LNCaP clone FGC (cell line): ENCODE results near the gene HMX3.

Experiments
- DNase-seq: peaks from one replicate; pipeline ENCODE4 v3.0.0-alpha.2; 2011; ENCODE audit warnings: low read depth
- H3K4me3 ChIP-seq: 2 replicates; pipeline ENCODE4 v1.5.1; 2011; ENCODE audit warnings: mild to moderate bottlenecking, low read depth, low read length, control low read depth
- TF ChIP-seq, protein P1 (sequence below): IDR thresholded peaks from 2 replicates; pipeline ENCODE4 v1.5.1; 2012; ENCODE audit warnings: mild to moderate bottlenecking; ENCODE audit not compliant: control insufficient read depth, insufficient read depth; ENCODE audit errors: extremely low read depth

HMX3 gene

DNA sequence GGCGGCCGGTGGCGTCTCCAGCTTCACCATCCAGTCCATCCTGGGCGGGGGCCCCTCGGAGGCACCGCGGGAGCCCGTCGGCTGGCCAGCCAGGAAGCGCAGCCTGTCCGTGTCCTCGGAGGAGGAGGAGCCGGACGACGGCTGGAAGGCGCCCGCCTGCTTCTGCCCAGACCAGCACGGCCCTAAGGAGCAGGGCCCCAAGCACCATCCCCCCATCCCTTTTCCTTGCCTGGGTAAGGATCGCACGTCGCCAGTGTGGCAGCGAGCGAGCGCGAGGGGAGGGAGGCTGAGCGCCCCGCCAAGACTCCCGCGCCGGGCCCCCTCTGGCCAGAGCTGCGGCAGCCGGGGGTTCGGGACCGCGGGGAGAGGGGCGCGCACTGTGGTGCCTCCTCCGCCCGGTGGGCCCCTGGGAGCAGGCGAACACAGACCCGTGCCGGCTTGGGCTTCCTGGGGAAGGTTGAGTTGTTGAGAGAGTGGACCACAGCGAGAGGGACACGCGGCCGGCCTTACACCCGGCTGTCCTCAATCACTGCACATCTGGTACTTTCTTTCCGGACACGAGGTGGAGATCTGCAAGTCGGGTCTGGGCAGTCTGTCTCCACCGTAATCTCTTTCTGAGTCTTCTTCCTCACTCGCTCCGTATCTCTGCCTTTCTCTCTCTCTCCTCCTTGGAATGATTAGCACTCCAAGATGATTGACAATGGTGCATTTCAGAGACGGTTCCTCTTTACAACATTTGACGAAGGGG lies 12.8 kb downstream of the HMX3 start:
- TF ChIP-seq, protein P1, sequence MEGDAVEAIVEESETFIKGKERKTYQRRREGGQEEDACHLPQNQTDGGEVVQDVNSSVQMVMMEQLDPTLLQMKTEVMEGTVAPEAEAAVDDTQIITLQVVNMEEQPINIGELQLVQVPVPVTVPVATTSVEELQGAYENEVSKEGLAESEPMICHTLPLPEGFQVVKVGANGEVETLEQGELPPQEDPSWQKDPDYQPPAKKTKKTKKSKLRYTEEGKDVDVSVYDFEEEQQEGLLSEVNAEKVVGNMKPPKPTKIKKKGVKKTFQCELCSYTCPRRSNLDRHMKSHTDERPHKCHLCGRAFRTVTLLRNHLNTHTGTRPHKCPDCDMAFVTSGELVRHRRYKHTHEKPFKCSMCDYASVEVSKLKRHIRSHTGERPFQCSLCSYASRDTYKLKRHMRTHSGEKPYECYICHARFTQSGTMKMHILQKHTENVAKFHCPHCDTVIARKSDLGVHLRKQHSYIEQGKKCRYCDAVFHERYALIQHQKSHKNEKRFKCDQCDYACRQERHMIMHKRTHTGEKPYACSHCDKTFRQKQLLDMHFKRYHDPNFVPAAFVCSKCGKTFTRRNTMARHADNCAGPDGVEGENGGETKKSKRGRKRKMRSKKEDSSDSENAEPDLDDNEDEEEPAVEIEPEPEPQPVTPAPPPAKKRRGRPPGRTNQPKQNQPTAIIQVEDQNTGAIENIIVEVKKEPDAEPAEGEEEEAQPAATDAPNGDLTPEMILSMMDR, result no peak
- DNase-seq, result no peak
- no peak overlapping the region for H3K4me3 ChIP-seq

DNA sequence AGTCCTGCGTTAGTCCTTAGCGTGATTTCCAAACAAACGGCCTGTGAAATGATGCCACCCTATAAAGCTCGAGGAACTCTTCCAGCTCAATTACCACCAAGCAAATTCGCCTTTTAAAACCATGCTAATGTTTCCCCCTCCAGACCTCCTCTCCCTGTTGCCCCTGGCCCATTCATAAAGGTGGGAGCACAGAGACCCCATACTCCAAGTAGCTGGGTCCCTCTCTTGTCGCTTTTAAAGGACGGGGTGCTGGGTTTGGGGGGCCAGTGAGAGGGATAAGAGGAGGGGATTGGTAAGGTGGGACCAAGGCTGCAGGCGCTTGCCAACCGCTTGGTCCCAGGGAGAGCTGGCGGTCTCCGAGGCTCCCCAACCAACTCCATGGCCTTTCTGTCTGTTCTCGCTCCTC lies 13.4 kb downstream of the HMX3 start:
- TF ChIP-seq, protein P1, result no peak
- H3K4me3 ChIP-seq, result no peak overlapping the region
- DNase-seq, result no peak

DNA sequence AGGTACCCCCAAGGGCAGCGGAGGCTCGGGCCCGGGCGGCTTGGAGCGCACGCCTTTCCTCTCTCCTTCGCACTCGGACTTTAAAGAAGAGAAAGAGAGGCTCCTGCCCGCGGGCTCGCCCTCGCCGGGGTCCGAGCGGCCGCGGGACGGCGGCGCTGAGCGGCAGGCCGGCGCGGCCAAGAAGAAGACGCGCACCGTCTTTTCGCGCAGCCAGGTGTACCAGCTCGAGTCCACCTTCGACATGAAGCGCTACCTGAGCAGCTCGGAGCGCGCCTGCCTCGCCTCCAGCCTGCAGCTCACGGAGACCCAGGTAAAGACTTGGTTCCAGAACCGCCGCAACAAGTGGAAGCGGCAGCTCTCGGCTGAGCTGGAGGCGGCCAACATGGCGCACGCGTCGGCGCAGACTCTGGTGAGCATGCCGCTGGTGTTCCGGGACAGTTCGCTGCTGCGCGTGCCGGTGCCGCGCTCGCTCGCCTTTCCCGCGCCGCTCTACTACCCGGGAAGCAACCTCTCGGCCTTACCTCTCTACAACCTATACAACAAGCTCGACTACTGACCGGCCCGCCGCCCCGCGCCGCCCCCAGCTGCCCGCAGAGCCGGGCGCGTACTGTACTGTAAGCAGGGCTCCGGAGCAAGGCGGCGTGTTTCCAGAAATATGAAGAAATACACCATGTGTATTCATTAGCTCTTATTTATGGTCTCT lies 13.9 kb downstream of the HMX3 start:
- TF ChIP-seq, protein P1, result no peak
- no peak overlapping the region for H3K4me3 ChIP-seq
- no peak for DNase-seq

DNA sequence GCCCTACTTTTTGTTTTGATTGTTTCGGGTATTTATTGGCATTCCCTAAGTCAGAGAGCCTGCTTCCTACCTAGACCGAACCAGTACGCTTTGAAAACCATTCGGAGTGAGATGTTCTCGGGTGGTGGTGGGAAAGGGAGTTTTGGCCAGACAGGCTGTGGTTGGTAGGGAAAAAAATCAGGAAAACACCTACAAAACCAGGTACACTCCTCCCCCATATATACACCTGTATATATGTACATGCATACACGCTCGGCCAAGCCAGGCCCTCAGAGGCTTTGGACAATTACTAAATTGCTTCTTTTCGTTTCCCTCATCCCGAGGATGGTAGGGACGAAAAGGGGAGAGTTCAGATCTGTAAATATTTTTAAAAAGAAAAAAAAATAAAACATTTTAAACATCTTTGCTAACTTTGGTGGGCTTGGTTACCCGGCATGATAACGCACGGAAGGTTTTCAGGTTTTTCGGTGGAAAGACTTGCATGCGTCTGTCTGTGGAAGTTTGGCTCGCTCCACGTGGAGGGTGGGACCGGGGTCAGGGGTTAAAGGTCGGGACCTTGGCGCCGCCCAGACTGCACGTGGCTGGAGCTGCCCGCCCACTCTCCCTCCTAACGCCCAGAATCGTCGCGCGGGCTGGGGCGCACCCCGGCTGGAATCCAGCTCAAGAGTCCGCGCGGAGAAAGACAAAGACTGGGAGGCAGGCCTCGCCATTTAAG lies 14.7 kb downstream of the HMX3 start:
- TF ChIP-seq, protein P1, result no peak
- no peak overlapping the region for H3K4me3 ChIP-seq
- no peak for DNase-seq

DNA sequence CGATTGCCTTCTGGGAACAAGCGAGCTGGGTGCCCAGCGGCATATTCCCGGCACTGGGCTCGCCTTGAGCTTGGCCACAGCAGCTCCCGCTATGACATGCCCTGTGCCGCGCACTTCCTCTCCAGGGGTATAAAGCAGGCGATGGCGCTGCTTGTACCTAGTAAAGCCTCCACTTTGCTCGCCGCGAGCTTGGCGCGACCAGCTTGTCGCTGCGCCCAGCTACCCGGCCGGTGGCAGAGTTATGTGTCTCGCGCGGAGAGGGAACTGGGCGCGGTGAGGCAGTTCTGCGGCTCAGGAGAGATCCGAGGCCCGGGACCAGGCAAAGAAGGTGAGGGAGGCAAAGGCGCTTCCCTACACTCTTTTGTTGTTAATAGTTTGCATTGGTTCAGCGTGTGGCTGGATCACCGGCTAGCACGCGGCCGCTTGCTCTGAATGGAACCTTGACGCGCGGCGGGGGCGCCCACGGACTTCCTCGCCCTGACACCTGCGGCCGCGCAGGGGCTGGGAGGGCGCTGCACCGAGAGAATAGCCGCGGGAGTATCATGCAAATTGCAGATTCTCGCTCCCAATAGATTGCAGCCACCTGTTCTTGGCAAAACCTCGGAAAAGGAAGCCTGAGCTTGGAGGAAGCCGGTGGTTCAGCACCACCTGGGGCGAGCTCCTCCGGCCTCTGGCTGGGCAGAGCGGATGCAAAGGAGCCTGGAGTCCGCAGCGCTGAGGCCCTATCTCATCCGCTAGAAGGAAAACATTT lies 15.4 kb downstream of the HMX3 start:
- H3K4me3 ChIP-seq, result no peak overlapping the region
- TF ChIP-seq, protein P1, result no peak
- no peak for DNase-seq

DNA sequence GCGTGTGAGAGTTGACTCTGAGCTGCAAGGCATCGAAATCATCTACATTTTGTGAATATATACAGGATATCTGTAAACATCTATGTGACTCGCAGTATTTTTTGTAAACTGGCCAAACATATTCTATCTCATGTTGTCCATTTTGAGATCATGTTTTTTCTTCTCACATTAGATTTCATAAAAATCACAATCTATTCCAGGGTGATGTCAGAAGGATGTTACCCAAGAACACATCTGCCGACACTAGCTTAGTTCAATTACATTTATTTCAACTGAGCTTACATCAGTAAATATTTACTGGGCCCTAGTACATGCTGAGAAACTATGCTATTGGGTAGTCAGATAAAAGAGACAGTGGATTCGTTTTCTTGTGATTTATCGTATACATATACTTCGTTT lies 16.0 kb downstream of the HMX3 start:
- no peak for DNase-seq
- TF ChIP-seq, protein P1, result no peak
- H3K4me3 ChIP-seq, result no peak overlapping the region
